ENCODE data around the gene JPH2.
"Not testable (repeated sequence)": the region's sequence is repeated elsewhere in the genome, so short reads cannot be mapped to it uniquely, and the experiment has no call there.

Gene JPH2

GRCh38 chr20:44199877-44200276 lies 12.9 kb upstream of the JPH2 start:
- DNase-seq (ENCODE audit: low read depth): no peak

GRCh38 chr20:44198872-44199271 lies 11.9 kb upstream of the JPH2 start:
- no peak for TF ChIP-seq CTCF (IDR thresholded peaks at IDR 0.05; ENCODE audit: low read depth, low read length)
- no peak for TF ChIP-seq MAX (IDR thresholded peaks at IDR 0.05; ENCODE audit: low read depth, low read length)
- no peak for TF ChIP-seq POLR2A (IDR thresholded peaks at IDR 0.05; ENCODE audit: extremely low read depth, insufficient read length)
- TF ChIP-seq MYC (IDR thresholded peaks at IDR 0.05; ENCODE audit: low read depth, low read length): no peak
- no peak for DNase-seq (ENCODE audit: low read depth)
- H3K4me3 ChIP-seq (ENCODE audit: low read depth, low read length): no peak overlapping the region

More at GRCh38 chr20:44199877-44200276, 12.9 kb upstream of the JPH2 start:
- TF ChIP-seq MYC (IDR thresholded peaks at IDR 0.05; ENCODE audit: low read depth, low read length): no peak
- no peak for TF ChIP-seq POLR2A (IDR thresholded peaks at IDR 0.05; ENCODE audit: extremely low read depth, insufficient read length)
- no peak for TF ChIP-seq CTCF (IDR thresholded peaks at IDR 0.05; ENCODE audit: low read depth, low read length)
- TF ChIP-seq MAX (IDR thresholded peaks at IDR 0.05; ENCODE audit: low read depth, low read length): no peak
- H3K4me3 ChIP-seq (ENCODE audit: low read depth, low read length): no peak overlapping the region

- TF ChIP-seq MYC (IDR thresholded peaks at IDR 0.05; ENCODE audit: low read depth, low read length) (no peak), CTCF (IDR thresholded peaks at IDR 0.05; ENCODE audit: low read depth, low read length) (no peak), MAX (IDR thresholded peaks at IDR 0.05; ENCODE audit: low read depth, low read length) (no peak), POLR2A (IDR thresholded peaks at IDR 0.05; ENCODE audit: extremely low read depth, insufficient read length) (no peak)
Measured at GRCh38 chr20:44196271-44196670, 9.3 kb upstream of the JPH2 start.

GRCh38 chr20:44195605-44196004 lies 8.6 kb upstream of the JPH2 start:
- DNase-seq (ENCODE audit: low read depth): no peak
- no peak for TF ChIP-seq MYC (IDR thresholded peaks at IDR 0.05; ENCODE audit: low read depth, low read length)
- TF ChIP-seq CTCF (IDR thresholded peaks at IDR 0.05; ENCODE audit: low read depth, low read length): no peak
- TF ChIP-seq MAX (IDR thresholded peaks at IDR 0.05; ENCODE audit: low read depth, low read length): no peak
- TF ChIP-seq POLR2A (IDR thresholded peaks at IDR 0.05; ENCODE audit: extremely low read depth, insufficient read length): no peak
- no peak overlapping the region for H3K4me3 ChIP-seq (ENCODE audit: low read depth, low read length)

More at GRCh38 chr20:44196271-44196670, 9.3 kb upstream of the JPH2 start:
- no peak overlapping the region for H3K4me3 ChIP-seq (ENCODE audit: low read depth, low read length)
- DNase-seq (ENCODE audit: low read depth): no peak

- H3K4me3 ChIP-seq (ENCODE audit: low read depth, low read length): no peak overlapping the region
- no peak for DNase-seq (ENCODE audit: low read depth)
- TF ChIP-seq CTCF (IDR thresholded peaks at IDR 0.05; ENCODE audit: low read depth, low read length) (no peak), MAX (IDR thresholded peaks at IDR 0.05; ENCODE audit: low read depth, low read length) (no peak), POLR2A (IDR thresholded peaks at IDR 0.05; ENCODE audit: extremely low read depth, insufficient read length) (no peak), MYC (IDR thresholded peaks at IDR 0.05; ENCODE audit: low read depth, low read length) (no peak)
Measured at GRCh38 chr20:44193801-44194200, 6.8 kb upstream of the JPH2 start.

- not testable (repeated sequence) for DNase-seq (ENCODE audit: low read depth); H3K4me3 ChIP-seq (ENCODE audit: low read depth, low read length)
Measured at GRCh38 chr20:44191640-44192039, 4.7 kb upstream of the JPH2 start.
